Suprapubic skin (tissue), 4 donors: ENCODE data around the gene PTPRN2. TPM values are rescaled to one million over a fixed set of nuclear protein-coding genes. Genes with fewer than 3 reads are reported as not detected.

Experiments
- DNase-seq, 2 donors: peaks; one replicate each; pipeline ENCODE4 v3.0.0-alpha.2; 2019; ENCODE audit warnings: low spot score in 2 of 2
- H3K27ac ChIP-seq: fragments of 200-600 bp; sonication (generic); one replicate; pipeline ENCODE4 v1.5.1; 2019
- H3K27me3 ChIP-seq: fragments of 200-600 bp; sonication (generic); one replicate; pipeline ENCODE4 v1.5.1; 2019
- H3K36me3 ChIP-seq: fragments of 200-600 bp; sonication (generic); one replicate; pipeline ENCODE4 v1.5.1; 2019
- H3K4me1 ChIP-seq: fragments of 200-600 bp; sonication (generic); one replicate; pipeline ENCODE4 v1.5.1; 2019
- H3K4me3 ChIP-seq: fragments of 200-600 bp; sonication (generic); one replicate; pipeline ENCODE4 v1.5.1; 2019; ENCODE audit warnings: mild to moderate bottlenecking
- H3K9me3 ChIP-seq: fragments of 200-600 bp; sonication (generic); one replicate; pipeline ENCODE4 v1.5.1; 2019
- EP300 ChIP-seq: sonication (generic); formaldehyde crosslinking; IDR thresholded peaks from one replicate; pipeline ENCODE4 v1.6.1; 2017; ENCODE audit warnings: antibody characterized with exemption
- POLR2A ChIP-seq, 2 donors: fragments of 450-650 bp; IDR thresholded peaks; one replicate each; pipeline ENCODE4 v1.6.1; 2017; ENCODE audit warnings: antibody characterized with exemption in 2 of 2, mild to moderate bottlenecking in 2 of 2, moderate library complexity in 2 of 2
- POLR2AphosphoS5 ChIP-seq, 3 donors: sonication (generic); formaldehyde crosslinking; IDR thresholded peaks; one replicate each; pipeline ENCODE4 v1.6.1; 2017; ENCODE audit warnings: antibody characterized with exemption in 3 of 3
- WGBS: methylation state at CpG from one replicate; pipeline ENCODE4 v1.1.5; 2018; 5-methylcytosine and 5-hydroxymethylcytosine counted together
- total RNA-seq, 4 donors: library from RNA; depleted of rRNA; stranded (reverse); fragments of >200 nt; gene quantifications; one replicate each; pipeline ENCODE4 v1.1.0, GENCODE V29; 2016
- TF ChIP-seq, protein P1 (sequence below), 2 donors: fragments of 200-600 bp in 1 of 2; fragments of 450-650 bp in 1 of 2; sonication (generic) in 1 of 2; IDR thresholded peaks; one replicate each; pipeline ENCODE4 v1.5.1; 2016 to 2019; ENCODE audit warnings: antibody characterized with exemption in 2 of 2, mild to moderate bottlenecking in 1 of 2, moderate library complexity in 1 of 2

PTPRN2 gene
- total RNA-seq, 4 donors from 2014 or later, result 0.23 to 1.8 (median 1.3) TPM

DNA sequence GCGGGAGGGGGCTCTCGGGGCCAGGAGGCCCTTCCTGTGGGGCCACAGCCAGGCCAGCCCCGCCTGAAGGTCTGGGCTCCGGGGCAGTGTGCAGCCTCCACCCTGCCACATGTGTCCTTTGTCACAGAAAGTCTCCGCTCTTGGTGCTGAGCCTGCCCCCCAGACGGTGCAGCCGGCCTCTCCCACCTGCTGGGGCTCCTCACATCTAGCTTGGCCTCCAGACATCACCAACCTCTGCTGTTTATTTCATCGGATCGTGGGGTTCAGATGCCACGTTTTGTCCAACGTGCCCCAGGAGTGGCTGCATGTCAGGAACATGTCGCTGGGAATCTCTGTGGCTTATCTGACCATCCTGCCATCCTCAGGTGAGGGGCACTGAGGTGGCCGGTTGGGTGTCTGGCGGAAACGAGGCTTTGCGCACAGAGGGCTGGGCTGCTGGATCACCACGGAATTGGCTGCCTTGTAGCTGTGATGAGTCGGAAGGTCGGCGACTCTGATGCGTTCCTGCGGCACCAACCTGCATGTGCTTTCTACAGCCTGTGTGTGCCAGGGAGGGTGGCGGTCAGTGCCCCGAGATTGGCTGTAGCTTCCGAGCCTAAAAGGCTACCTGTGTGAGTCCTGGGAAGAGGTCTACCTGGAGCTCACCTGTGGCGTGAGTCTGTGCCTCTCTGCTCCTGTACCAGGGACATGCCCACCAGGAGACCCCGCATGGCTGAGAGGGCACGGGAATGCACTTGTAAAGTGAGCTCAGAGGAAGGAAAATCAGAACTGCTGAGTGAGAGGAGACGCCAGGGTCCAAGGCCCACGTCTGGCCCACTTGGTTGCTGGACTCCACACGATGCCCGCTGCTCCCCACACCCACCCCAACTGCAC is 934.4 kb downstream of the PTPRN2 start:
- TF ChIP-seq POLR2AphosphoS5 (IDR thresholded peaks at IDR 0.05) (no peak), POLR2A (IDR thresholded peaks at IDR 0.05) (no peak), EP300 (no peak)
- TF ChIP-seq, protein P1, sequence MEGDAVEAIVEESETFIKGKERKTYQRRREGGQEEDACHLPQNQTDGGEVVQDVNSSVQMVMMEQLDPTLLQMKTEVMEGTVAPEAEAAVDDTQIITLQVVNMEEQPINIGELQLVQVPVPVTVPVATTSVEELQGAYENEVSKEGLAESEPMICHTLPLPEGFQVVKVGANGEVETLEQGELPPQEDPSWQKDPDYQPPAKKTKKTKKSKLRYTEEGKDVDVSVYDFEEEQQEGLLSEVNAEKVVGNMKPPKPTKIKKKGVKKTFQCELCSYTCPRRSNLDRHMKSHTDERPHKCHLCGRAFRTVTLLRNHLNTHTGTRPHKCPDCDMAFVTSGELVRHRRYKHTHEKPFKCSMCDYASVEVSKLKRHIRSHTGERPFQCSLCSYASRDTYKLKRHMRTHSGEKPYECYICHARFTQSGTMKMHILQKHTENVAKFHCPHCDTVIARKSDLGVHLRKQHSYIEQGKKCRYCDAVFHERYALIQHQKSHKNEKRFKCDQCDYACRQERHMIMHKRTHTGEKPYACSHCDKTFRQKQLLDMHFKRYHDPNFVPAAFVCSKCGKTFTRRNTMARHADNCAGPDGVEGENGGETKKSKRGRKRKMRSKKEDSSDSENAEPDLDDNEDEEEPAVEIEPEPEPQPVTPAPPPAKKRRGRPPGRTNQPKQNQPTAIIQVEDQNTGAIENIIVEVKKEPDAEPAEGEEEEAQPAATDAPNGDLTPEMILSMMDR (IDR thresholded peaks at IDR 0.05), result no peak
- Histone ChIP-seq H3K27ac (no peak overlapping the region), H3K4me1 (no peaks in the 10 kb centered on the region), H3K36me3 (no peaks in the 10 kb centered on the region), H3K27me3 (peaks cover 3% of the 10 kb centered on the region), H3K4me3 (no peak overlapping the region), H3K9me3 (no peaks in the 10 kb centered on the region)
- DNase-seq, result peak in 1 of 2 donors; percentile 38
- WGBS, result 81% methylated on average over 18 of the region's 32 CpGs

DNA sequence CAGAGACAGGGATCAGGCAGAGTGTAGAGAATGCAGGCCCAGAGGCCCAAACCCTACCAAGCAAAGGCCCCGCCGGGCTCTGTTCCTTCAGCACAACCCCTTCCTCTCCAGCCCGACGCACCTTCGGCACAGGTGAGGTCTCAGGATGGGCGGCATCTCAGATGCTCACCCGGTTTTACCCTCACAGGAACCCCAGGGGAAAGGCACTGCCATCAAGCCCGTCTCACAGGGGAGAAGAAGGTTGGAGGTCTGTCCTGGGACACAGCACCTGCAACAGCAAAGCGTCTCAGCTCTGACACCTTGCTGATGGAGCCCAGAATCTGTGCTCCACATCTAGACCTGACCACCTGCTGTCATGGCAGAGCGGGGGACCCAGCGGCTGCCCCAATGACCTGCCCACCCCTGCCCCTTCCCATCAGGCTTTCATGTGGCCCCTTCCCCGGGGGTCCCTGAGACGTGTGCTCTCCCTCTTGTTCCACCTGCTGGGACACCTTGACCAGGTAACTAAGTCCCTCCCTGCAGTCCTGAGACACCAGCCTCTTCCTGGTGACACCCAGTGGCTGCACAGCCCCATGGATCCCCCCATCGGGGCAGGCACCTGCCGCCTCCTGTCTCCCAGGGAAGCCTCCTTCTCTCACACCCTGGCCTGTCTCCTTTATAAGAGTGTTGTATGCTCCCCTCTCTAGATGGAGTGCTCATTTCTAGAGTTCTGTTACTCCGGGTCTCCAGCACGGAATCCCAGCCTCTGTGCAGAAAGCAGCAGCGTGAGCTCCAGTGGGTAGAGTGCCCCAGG is 935.3 kb downstream of the PTPRN2 start:
- peak; percentile 34 to 77 for DNase-seq
- no peak for TF ChIP-seq POLR2A (IDR thresholded peaks at IDR 0.05)
- TF ChIP-seq, protein P1 (IDR thresholded peaks at IDR 0.05), result no peak
- no peak for TF ChIP-seq EP300
- TF ChIP-seq POLR2AphosphoS5 (IDR thresholded peaks at IDR 0.05), result no peak
- Histone ChIP-seq H3K27ac (no peak overlapping the region), H3K27me3 (no peaks in the 10 kb centered on the region), H3K9me3 (no peaks in the 10 kb centered on the region), H3K4me3 (no peak overlapping the region), H3K36me3 (no peaks in the 10 kb centered on the region), H3K4me1 (no peaks in the 10 kb centered on the region)
- WGBS, result 84% methylated on average over 17 of the region's 18 CpGs

DNA sequence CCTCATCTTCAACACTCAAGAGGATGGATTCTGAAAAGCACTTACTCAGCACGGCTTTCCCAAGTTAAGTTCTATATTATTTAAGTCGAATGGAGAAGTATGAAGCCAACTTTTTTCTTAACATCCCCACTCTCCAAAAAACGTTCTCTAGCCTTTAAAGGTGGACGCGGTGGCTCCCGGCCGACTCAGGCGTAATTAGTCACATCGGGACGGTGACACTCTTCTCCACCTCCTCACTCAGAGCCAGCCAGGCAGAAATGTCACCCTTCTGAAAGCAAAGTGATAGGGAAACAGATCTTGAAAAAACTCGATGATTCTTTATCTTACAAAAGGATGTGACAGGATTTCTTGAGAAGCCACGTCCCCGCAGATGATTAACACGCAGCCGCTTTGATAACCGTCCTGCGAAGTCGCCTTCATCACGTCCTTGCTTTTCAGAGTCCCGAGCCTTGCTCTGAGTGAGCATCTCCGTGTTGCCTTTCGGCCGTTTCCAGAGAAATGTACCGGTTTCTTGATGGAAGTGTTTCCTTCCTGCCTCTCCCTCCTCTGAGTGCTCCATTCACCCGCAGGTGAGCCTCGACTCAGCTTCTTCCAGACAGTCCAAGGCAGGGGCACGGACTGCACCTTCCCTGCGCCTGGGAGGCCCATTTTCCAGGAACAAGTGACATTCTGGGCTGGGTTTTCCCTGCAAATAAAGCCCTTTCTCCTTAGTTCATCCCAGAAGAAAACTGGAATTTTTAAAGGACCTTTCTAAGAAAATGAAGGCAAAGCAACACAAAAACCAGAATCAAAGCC is 936.1 kb downstream of the PTPRN2 start:
- Histone ChIP-seq H3K36me3 (no peaks in the 10 kb centered on the region), H3K9me3 (no peaks in the 10 kb centered on the region), H3K27me3 (no peaks in the 10 kb centered on the region), H3K27ac (no peak overlapping the region), H3K4me1 (no peaks in the 10 kb centered on the region), H3K4me3 (no peak overlapping the region)
- DNase-seq, result no peak
- 85% methylated on average over 28 of the region's 28 CpGs for WGBS
- TF ChIP-seq, protein P1 (IDR thresholded peaks at IDR 0.05), result no peak
- TF ChIP-seq POLR2AphosphoS5 (IDR thresholded peaks at IDR 0.05) (no peak), POLR2A (IDR thresholded peaks at IDR 0.05) (no peak)

DNA sequence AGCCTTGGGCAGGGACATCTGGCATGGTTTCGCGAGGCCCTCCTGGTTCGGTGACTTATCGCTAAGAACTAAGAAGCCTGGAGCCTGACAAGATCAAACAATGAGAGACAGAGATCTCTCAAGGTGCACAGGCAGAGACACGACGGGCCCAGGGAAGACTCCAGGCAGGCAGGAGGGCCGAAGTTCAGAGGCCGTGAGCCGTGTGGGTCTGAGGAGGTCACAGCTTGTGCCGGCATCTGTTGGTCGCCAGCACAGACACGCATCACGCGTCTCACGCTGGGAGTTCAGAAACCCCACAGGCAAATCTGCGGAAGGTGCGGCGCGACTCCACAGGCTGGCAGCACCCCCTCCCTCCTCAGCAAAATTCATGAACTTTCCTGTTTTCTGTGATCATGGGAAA is 936.8 kb downstream of the PTPRN2 start:
- Histone ChIP-seq H3K4me3 (no peak overlapping the region), H3K27me3 (no peaks in the 10 kb centered on the region), H3K36me3 (no peaks in the 10 kb centered on the region), H3K9me3 (no peaks in the 10 kb centered on the region), H3K4me1 (no peaks in the 10 kb centered on the region), H3K27ac (no peak overlapping the region)
- DNase-seq, result no peak
- no peak for TF ChIP-seq POLR2A (IDR thresholded peaks at IDR 0.05)
- 76% methylated on average over 9 of the region's 19 CpGs for WGBS

DNA sequence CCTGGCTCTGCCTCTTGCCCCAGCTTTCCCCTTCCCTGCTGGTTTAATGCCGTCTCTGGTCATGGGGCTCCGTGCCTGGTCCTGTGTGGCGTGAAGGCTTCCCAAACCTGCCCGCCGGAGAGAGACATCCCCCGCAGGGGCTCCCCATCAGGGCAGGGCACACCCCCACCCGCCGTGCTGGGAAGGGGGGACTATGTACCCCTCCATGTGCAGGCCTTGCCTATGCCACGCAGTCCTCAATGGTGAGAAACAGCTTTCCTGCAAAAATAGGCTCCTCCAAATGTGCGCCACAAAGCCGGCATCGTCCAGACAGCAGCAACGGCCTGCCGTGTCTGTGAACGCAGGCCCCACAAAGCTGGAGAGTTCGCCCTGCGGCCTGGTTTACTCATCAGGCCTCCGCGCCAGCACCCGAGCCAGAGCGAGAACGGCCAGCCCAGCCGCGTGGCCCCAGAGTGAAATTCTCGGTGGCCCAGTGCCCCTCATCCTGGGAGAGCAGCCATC is 937.4 kb downstream of the PTPRN2 start:
- H3K4me3 ChIP-seq, result no peak overlapping the region
- H3K36me3 ChIP-seq, result no peaks in the 10 kb centered on the region
- DNase-seq, result peak; percentile 47 to 71
- WGBS, result 94% methylated on average over 2 of the region's 25 CpGs
- no peaks in the 10 kb centered on the region for H3K4me1 ChIP-seq
- H3K27ac ChIP-seq, result no peak overlapping the region
- H3K9me3 ChIP-seq, result no peaks in the 10 kb centered on the region
- H3K27me3 ChIP-seq, result no peaks in the 10 kb centered on the region
- TF ChIP-seq POLR2A (IDR thresholded peaks at IDR 0.05) (no peak), EP300 (no peak), POLR2AphosphoS5 (IDR thresholded peaks at IDR 0.05) (no peak)
- TF ChIP-seq, protein P1 (IDR thresholded peaks at IDR 0.05), result no peak
